Activated CD4-positive, alpha-beta T cell treated with anti-CD3 and anti-CD28 coated beads, Interleukin-2, Interleukin-6, amounts not matched to agents 100 ng/mL and 50 ng/mL, durations not matched to agents 16 hours and 8 hours (primary cell): ENCODE measurements around the gene UQCRC1.
"Not testable (repeated sequence)": the region's sequence is repeated elsewhere in the genome, so short reads cannot be mapped to it uniquely, and the experiment has no call there.

ENCODE experiments used
- DNase-seq: peaks from one replicate; pipeline ENCODE4 v3.0.0-alpha.2; 2020

UQCRC1 gene

DNA sequence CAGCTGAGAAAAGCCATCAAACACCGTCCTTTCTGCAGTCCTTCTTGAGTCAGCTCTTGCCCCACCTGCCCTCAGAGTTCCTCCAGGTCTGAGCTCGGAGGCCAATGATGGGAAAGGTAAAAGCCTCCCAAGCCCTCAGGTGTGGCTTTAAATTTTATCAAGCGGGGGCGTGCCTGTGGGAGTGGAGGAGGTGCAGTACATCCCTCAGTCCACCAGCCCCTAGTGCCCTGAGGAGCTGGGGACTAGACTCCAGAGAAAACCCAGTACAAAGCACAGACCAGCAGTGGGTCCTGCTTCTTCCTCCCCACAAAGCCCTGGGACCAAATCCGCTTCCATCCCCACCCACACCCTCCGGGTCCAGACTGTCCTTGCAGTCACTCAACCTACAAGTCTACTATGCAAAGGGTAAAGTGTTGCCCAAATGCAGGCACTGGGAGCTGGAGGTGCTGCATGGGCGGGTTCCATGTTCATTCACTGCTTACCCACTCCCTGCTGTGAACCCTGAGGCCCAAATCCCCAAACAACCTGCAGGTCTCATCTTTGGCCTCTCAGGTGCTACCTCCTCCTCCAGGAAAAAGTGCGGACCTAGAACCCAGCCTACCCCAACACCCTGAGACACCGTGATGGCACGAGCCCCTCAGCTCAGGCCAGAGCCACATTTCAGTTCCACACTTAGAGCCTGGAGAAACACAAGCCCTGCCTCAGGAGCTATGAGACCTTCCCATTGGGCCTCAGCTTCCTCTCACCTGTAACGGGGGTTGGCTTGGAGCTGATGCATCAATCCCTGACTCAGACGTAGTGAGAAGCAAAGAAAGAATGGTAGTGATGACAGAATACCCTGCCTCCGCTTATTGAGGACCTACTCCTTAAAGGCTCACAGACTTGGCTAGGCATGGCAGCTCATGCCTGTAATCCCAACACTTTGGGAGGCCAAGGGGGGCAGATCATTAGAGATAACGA lies 55.3 kb downstream of the UQCRC1 start:
- DNase-seq, result no peak

DNA sequence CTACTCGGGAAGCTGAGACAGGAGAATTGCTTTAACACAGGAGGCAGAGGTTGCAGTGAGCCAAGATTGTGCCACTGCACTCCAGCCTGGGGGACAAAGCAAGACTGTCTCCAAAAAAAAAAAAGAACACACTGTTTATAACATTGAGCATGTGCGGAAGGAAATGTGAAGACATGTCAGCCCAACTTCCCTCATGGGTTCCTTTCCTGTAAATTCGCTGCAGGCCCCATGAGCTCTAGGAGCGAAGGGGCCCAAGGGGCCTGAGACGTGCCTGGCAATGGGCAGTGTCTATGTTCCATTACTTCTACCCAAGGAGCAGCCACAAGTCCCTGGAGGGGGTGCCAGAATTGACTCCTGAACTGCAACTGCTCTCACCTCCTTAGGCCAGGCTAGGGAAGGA lies 56.1 kb downstream of the UQCRC1 start:
- DNase-seq, result no peak

GRCh38 chr3:48552111-48552951 lies 57.1 kb downstream of the UQCRC1 start:
- no peak for DNase-seq

- DNase-seq, result not testable (repeated sequence)
These were observed 57.8 kb downstream of the UQCRC1 start for GRCh38 chr3:48551651-48552050.
